ENCODE measurements around the gene FGF18. TPM values are rescaled to one million over a fixed set of nuclear protein-coding genes. Genes with fewer than 3 reads are reported as not detected.

The FGF18 gene
- total RNA-seq, 2 experiments from 2014 or later, result 0.10 to 0.12 TPM

DNA sequence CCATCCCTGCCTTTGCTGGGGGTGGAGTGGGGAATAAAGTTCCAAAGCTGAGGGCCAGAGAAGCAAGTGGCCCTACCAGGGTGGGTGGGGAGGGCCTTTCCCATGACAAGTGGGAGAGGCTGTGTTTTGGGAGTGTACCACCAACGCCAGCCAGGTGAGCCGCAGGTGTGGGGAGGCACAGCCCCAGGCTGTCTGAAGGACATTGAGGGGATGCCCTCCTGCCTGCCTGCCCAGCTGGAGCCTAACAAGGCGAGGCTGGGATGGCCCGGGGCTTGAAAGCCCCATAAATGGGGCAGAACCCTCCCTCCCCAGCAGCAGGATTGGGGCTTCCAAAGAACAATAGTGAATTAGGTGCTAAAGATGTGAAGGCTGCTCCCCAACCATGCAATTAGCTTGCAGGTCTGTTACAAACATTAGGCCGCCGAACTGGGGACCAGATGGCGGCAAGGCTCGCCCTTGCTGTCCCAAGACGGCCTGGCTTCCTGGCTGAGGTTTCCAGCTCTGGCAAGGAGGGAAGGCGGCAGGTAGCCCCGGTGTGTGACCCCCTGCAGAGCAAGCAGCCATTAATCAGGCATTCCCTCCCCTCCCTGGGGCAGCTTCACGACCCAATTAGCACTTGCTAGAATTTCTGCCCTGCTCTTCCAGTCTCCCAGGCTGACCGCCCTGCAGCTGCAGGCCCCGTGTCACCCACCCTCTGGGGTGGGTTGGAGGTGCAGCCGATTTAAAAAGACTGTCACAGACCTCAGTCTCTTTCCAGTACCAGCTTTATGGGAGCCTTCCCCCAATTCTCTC is 42.9 kb downstream of the FGF18 start:
- Mint-ChIP-seq H3K27ac (no peak overlapping the region), H3K4me3 (no peak overlapping the region), H3K27me3 (peaks cover 3% of the 10 kb centered on the region), H3K9me3 (no peaks in the 10 kb centered on the region), H3K4me1 (no peaks in the 10 kb centered on the region), H3K36me3 (ENCODE audit: low read depth) (no peaks in the 10 kb centered on the region)
- POLR2A ChIA-PET, result no interaction called here
- CTCF ChIA-PET, result no interaction called here
- DNase-seq, result no peak

GRCh38 chr5:171462928-171463861 is 43.7 kb downstream of the FGF18 start:
- Mint-ChIP-seq H3K9me3 (no peaks in the 10 kb centered on the region), H3K27ac (no peak overlapping the region), H3K36me3 (ENCODE audit: low read depth) (no peaks in the 10 kb centered on the region), H3K4me1 (no peaks in the 10 kb centered on the region), H3K4me3 (no peak overlapping the region), H3K27me3 (peaks cover 3% of the 10 kb centered on the region)
- DNase-seq, result no peak
- ChIA-PET POLR2A (no interaction called here), CTCF (no interaction called here)

- H3K27ac Mint-ChIP-seq, result no peak overlapping the region
- no peaks in the 10 kb centered on the region for H3K36me3 Mint-ChIP-seq (ENCODE audit: low read depth)
These were observed 44.4 kb downstream of the FGF18 start for GRCh38 chr5:171463862-171464229.

GRCh38 chr5:171464829-171465228 is 45.4 kb downstream of the FGF18 start:
- no peaks in the 10 kb centered on the region for H3K4me1 Mint-ChIP-seq

More at GRCh38 chr5:171463862-171464229, 44.4 kb downstream of the FGF18 start:
- no peaks in the 10 kb centered on the region for H3K9me3 Mint-ChIP-seq
- CTCF ChIA-PET, result interaction anchor here (1.0 kb wide), 1 partner anchor 22 kb away, joined by 3 read pairs; no protein-coding TSS in a partner anchor
- H3K4me3 Mint-ChIP-seq, result no peak overlapping the region
- POLR2A ChIA-PET, result no interaction called here
- H3K4me1 Mint-ChIP-seq, result no peaks in the 10 kb centered on the region
- DNase-seq, result no peak
- peaks cover 3% of the 10 kb centered on the region for H3K27me3 Mint-ChIP-seq

DNA sequence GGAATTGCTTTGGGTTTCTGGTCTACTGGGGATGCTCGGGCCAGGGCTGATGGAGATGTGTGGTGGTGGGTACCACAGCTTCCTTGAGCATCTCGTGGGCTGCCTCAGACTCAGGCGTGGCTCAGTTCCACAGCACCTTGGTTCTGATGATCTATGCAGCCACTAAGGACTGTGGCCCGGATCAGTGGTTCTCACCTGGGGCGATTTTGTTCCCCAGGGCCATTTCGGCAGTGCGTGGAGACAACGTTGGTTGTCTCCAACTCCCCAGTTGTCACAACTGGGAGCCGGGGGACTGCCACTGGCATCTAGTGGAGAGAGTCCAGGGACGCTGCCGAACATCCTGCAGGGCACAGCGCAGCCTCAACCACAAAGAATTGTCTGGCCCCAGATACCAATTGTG is 47.7 kb downstream of the FGF18 start:
- Mint-ChIP-seq H3K4me3 (no peak overlapping the region), H3K27me3 (peaks cover 3% of the 10 kb centered on the region), H3K36me3 (ENCODE audit: low read depth) (no peaks in the 10 kb centered on the region), H3K4me1 (no peaks in the 10 kb centered on the region), H3K9me3 (no peaks in the 10 kb centered on the region), H3K27ac (no peak overlapping the region)
- no peak for DNase-seq
- ChIA-PET CTCF (no interaction called here), POLR2A (no interaction called here)

More at GRCh38 chr5:171464829-171465228, 45.4 kb downstream of the FGF18 start:
- Mint-ChIP-seq H3K36me3 (ENCODE audit: low read depth) (no peaks in the 10 kb centered on the region), H3K4me3 (no peak overlapping the region), H3K27ac (no peak overlapping the region), H3K27me3 (peaks cover 3% of the 10 kb centered on the region), H3K9me3 (no peaks in the 10 kb centered on the region)
- POLR2A ChIA-PET, result no interaction called here
- no peak for DNase-seq
- CTCF ChIA-PET, result interaction anchor here (1.0 kb wide), 1 partner anchor 23 kb away, joined by 3 read pairs; no protein-coding TSS in a partner anchor

DNA sequence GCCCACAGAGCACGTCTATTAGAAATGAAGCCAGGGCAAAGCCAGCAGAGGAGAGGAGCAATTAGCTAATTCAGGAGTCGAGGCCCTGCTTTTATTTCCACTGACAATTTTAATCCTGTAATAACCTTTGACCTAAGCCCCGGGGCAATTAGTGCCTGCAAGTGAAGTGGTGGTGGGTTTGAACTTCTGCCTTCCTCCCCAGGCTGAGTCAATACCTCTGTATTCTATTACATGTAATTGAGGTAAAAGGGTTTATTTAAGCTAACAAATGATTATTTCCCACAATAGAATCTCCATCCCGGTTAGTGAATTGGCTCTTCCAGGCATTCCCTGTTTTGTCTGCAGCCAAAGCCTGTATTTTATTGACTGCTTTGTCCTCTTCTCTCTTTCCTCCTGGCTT is 49.9 kb downstream of the FGF18 start:
- Mint-ChIP-seq H3K36me3 (ENCODE audit: low read depth) (no peaks in the 10 kb centered on the region), H3K9me3 (no peaks in the 10 kb centered on the region), H3K4me3 (no peak overlapping the region), H3K27ac (no peak overlapping the region), H3K4me1 (no peaks in the 10 kb centered on the region), H3K27me3 (peaks cover 3% of the 10 kb centered on the region)
- CTCF ChIA-PET, result no interaction called here
- POLR2A ChIA-PET, result no interaction called here
- no peak for DNase-seq

DNA sequence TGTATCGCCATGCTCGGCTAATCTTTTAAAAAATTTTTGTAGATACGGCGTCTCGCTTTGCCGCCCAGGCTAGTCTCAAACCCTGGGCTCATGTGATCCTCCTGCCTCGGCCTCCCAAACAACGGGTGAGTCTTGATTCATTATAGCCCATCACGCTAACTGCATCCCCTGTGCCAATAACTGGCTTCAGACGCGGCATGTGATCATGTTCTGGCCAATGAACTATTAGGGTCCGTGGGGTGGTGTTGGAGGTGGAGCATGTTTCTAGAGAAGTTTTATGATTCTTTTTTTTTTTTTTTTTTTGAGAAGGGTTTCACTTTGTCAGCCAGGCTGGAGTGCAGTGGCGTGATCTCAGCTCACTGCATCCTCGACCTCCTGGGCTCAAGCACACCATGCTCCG is 51.0 kb downstream of the FGF18 start:
- Mint-ChIP-seq H3K27ac (no peak overlapping the region), H3K9me3 (no peaks in the 10 kb centered on the region), H3K4me1 (no peaks in the 10 kb centered on the region), H3K4me3 (no peak overlapping the region), H3K27me3 (no peaks in the 10 kb centered on the region), H3K36me3 (ENCODE audit: low read depth) (no peaks in the 10 kb centered on the region)
- ChIA-PET POLR2A (no interaction called here), CTCF (interaction anchor here (1.0 kb wide), 1 partner anchor 10 kb away, joined by 4 read pairs; no protein-coding TSS in a partner anchor)
- DNase-seq, result no peak

DNA sequence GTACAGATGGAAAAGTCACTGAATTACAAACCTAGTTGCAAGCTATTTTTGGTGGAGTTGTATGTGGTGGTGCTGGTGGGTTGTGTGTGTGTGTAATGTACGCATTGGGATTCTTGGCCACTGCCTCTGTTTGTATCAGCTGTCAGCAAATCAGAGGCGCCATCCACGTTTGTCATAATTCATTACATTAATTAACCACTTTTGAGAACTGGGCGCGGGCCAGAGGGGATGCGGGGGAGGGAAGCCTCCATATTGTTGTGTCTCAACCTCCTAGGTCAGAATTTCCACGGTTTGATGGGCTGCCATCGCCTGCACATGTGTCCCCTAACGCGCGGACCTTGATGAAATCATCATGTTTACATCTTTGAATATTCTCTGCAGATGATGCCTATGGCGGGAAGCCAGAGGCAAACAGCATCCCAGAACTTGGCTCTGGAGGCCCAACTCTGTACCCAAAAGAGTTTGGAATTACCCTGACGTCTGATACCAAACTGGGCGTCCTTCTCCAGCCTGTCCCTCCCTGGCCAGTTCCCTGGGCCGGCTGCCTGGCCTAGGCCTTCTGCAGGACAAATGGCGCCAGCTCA is 54.9 kb downstream of the FGF18 start:
- Mint-ChIP-seq H3K27ac (no peak overlapping the region), H3K4me3 (no peak overlapping the region), H3K4me1 (peaks cover 2% of the 10 kb centered on the region), H3K9me3 (no peaks in the 10 kb centered on the region), H3K27me3 (peaks cover 18% of the 10 kb centered on the region), H3K36me3 (ENCODE audit: low read depth) (no peaks in the 10 kb centered on the region)
- POLR2A ChIA-PET, result no interaction called here
- CTCF ChIA-PET, result interaction anchor here (0.7 to 1.2 kb wide), 2 partner anchors 9 to 35 kb away, joined by 3 to 4 read pairs; no protein-coding TSS in a partner anchor
- DNase-seq, result no peak

GRCh38 chr5:171475596-171475995 is 56.1 kb downstream of the FGF18 start:
- Mint-ChIP-seq H3K4me1 (peaks cover 9% of the 10 kb centered on the region), H3K27me3 (peaks cover 18% of the 10 kb centered on the region), H3K36me3 (ENCODE audit: low read depth) (no peaks in the 10 kb centered on the region), H3K4me3 (no peak overlapping the region), H3K9me3 (no peaks in the 10 kb centered on the region), H3K27ac (no peak overlapping the region)
- no peak for DNase-seq
- POLR2A ChIA-PET, result no interaction called here
- CTCF ChIA-PET, result no interaction called here

GRCh38 chr5:171476701-171477100 is 57.3 kb downstream of the FGF18 start:
- Mint-ChIP-seq H3K36me3 (ENCODE audit: low read depth) (no peaks in the 10 kb centered on the region), H3K27ac (no peak overlapping the region), H3K4me3 (no peak overlapping the region), H3K27me3 (peaks cover 18% of the 10 kb centered on the region), H3K9me3 (no peaks in the 10 kb centered on the region), H3K4me1 (peaks cover 9% of the 10 kb centered on the region)
- ChIA-PET CTCF (no interaction called here), POLR2A (no interaction called here)
- no peak for DNase-seq

- Mint-ChIP-seq H3K9me3 (no peaks in the 10 kb centered on the region), H3K4me3 (no peak overlapping the region), H3K4me1 (peaks cover 9% of the 10 kb centered on the region), H3K27me3 (peaks cover 18% of the 10 kb centered on the region), H3K27ac (no peak overlapping the region), H3K36me3 (ENCODE audit: low read depth) (no peaks in the 10 kb centered on the region)
- CTCF ChIA-PET, result no interaction called here
- DNase-seq, result no peak
- POLR2A ChIA-PET, result no interaction called here
These were observed 57.7 kb downstream of the FGF18 start for GRCh38 chr5:171477101-171477500.

DNA sequence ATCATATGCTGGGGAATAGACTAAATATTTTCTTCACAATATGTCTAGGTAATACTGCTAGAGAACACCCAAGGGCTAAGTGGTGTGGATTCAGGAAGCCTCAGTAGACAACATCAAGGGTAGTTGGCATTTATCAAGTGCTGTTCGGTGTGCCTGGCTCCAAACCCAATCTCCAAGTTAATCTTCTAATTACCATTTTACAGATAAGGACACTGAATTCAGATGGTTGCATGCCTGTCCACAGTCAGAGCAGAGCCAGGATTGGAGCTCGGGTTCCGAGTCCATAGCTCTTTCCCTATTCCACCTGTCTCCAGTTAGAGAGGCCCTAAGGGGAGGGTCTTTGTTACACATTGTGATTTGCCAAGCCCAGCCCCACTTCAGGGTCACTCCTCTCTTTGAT is 58.2 kb downstream of the FGF18 start:
- DNase-seq, result no peak
- Mint-ChIP-seq H3K4me3 (no peak overlapping the region), H3K9me3 (no peaks in the 10 kb centered on the region), H3K36me3 (ENCODE audit: low read depth) (no peaks in the 10 kb centered on the region), H3K27me3 (peaks cover 18% of the 10 kb centered on the region), H3K27ac (no peak overlapping the region), H3K4me1 (peaks cover 9% of the 10 kb centered on the region)
- ChIA-PET POLR2A (no interaction called here), CTCF (no interaction called here)

All from activated CD4-positive, alpha-beta T cell treated with anti-CD3 and anti-CD28 coated beads, Interleukin-2, amount 10 ng/mL, durations not matched to agents 7 days and 5 days (primary cell).